ENCODE results near the gene ATP6V0C.
"Not testable (repeated sequence)": the region's sequence is repeated elsewhere in the genome, so short reads cannot be mapped to it uniquely, and the experiment has no call there.

Gene ATP6V0C

DNA sequence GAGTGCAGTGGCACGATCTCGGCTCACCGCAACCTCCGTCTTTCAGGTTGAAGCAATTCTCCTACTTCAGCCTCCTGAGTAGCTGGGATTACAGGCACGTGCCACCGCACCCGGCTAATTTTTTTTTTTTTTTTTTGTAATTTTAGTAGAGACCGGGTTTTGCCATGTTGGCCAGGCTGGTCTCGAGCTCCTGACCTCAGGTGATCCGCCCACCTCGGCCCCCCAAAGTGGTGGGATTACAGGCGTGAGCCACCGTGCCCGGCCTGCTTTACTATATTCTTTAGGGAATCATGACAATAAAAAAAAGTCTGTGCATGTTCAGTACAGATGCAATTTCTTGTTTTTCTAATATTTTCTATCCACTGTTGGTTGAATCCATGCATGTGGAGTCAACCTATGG, 30.0 kb downstream of the ATP6V0C start:
- DNase-seq (ENCODE audit: low read depth in 2 of 2): not testable (repeated sequence)

- not testable (repeated sequence) for DNase-seq (ENCODE audit: low read depth in 2 of 2)
These were observed 36.6 kb downstream of the ATP6V0C start for GRCh38 chr16:2550283-2550878.

DNA sequence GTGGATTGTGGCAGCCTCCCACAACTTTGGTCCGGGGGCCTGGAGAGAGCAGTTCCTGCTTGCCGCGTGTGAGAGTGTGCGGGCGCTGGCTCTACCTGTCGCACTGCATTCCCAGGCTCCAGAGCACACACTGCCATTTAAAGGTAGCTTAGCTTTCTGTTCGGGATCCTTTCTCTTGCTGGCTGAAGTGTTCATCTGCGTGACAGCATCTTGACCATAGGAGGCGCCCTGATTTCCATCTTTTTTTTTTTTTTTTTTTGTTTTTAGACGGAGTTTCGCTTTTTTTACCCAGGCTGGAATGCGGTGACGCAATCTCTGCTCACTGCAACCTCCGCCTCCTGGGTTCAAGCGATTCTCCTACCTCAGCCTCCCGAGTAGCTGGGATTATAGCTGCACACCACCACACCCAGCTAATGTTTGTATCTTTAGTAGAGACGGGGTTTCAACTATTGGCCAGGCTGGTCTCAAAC, 37.7 kb downstream of the ATP6V0C start:
- not testable (repeated sequence) for DNase-seq (ENCODE audit: low read depth in 2 of 2)

DNA sequence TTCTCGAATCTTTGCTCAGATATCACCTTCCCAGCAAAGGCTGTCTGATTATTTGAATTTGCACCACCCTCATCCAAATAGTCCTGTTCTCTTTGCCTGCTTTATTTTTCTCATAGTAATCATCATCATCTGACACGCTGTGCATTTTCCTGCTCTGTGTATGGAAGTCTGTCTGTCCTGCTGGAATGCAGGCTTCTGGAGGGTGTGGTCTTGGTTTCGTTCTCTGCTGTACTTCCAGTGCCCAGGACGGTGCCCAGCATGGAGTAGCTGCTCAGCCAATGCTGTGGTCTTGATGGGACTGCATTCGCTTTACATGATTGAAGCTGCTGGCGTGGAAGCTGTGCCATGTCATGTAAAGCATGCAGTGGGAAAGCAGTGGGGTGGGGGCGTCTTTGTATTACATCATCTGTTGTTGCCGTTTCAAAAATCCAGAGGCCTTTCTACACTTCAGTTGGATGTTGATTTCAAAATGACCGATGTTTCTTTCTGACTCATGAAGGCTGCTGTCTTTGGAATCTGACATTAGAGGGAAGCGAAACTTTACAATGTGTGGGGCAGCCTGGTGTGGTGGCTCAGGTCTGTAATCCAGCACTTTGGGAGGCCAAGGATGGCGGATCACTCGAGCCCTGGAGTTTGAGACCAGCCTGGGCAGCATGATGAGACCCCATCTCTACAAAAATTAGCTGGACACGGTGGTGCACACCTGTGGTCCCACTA, 41.1 kb downstream of the ATP6V0C start:
- DNase-seq (ENCODE audit: low read depth in 2 of 2): not testable (repeated sequence)

DNA sequence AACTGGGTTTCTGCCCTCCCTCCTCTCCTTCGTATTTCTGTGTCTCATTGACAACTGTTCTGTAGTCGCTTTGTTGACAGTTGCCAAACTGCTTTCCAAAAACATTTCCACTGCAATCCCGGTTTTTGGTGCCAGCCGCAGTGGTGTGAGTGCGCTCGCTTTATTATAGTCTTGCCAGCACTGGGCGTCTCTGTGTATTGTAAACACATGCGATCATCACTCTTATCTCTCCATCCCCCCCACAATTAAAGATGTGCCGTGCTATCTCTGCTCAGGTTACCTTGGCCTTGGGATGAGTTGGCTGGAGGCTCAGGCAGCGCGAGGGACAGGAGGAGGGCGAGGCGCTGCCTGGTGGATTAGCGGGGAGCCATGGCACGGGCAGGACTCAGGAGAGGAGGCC, 43.4 kb downstream of the ATP6V0C start:
- DNase-seq (ENCODE audit: low read depth in 2 of 2): not testable (repeated sequence)

DNA sequence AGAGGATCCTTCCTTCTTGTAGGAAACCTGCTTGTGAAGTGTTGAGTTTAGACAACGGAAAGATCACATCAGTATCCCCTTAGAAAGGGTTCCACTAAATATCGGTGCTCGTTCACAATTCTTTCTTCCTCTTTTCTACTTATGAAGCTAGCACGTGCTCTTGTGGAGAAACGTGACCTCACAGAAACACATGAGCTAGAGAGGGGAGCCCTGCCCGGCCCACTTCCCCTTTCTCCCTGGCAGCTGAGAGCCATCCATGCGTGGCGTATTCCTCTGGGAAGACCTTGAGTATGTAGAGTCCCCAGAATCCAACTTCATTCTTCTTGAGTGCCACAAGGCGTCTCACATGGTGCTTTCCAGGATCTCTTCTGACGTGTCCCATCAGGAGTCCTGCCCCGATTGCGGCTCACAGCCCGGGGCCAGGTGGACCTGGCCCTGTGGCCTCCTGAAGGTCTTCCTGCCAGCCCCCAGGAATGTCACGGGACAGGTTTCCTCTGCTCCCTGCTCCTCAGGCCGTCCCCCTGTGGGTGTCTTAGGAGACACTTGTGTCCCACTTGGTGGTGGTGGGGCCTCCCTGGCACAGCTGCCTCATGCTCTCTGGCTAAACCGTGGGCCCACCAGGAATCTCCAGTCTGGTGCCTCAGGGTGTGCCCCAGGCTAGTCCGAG, 46.5 kb downstream of the ATP6V0C start:
- not testable (repeated sequence) for DNase-seq (ENCODE audit: low read depth in 2 of 2)

- DNase-seq (ENCODE audit: low read depth in 2 of 2): peak; percentile 49 to 63
These were observed 47.0 kb downstream of the ATP6V0C start for GRCh38 chr16:2560798-2561133.

- DNase-seq (ENCODE audit: low read depth in 2 of 2): not testable (repeated sequence)
These were observed 53.8 kb downstream of the ATP6V0C start for GRCh38 chr16:2567506-2567905.

DNA sequence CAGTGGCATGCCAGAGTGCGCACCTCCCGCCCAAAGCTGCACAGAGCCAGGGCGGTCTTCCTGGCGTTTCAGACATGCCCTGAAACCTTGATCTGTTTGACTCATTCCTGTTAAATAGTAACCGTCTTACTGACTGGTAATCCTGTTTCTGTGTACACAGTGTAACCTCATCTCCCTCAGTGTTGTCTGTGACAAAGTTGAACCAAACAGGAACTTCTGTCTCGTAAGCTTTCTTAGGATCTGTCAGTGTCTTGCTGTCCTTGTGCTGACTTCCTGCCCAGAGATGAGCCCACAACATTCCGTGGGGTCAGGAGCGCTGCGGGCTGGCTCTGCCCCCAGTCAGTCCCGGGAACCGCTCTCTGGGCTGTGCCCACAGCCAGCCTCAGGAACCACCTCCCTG, 54.8 kb downstream of the ATP6V0C start:
- not testable (repeated sequence) for DNase-seq (ENCODE audit: low read depth in 2 of 2)
